Adrenal gland (tissue), 5 donors: ENCODE measurements around the gene IDH2.

Experiments used
- POLR2A ChIP-seq, 2 donors: fragments of 450-650 bp; IDR thresholded peaks; one replicate each; pipeline ENCODE4 v1.6.1; 2017; ENCODE audit warnings: antibody characterized with exemption in 2 of 2, mild to moderate bottlenecking in 2 of 2, moderate library complexity in 1 of 2
- TF ChIP-seq, protein P1 (sequence below), 6 experiments: fragments of 450-650 bp in 4 of 6; fragments of 200-600 bp in 2 of 6; sonication (generic) in 1 of 6; IDR thresholded peaks; 1 replicate in 5 of 6; 2 replicates in 1 of 6; pipeline versions ENCODE4 v1.5.1 to v1.8.0; 2016 to 2021; ENCODE audit warnings: antibody characterized with exemption in 6 of 6, mild to moderate bottlenecking in 2 of 6, moderate library complexity in 1 of 6
- donor health status: DM: no; HTN: no; CAD: no.

DNA sequence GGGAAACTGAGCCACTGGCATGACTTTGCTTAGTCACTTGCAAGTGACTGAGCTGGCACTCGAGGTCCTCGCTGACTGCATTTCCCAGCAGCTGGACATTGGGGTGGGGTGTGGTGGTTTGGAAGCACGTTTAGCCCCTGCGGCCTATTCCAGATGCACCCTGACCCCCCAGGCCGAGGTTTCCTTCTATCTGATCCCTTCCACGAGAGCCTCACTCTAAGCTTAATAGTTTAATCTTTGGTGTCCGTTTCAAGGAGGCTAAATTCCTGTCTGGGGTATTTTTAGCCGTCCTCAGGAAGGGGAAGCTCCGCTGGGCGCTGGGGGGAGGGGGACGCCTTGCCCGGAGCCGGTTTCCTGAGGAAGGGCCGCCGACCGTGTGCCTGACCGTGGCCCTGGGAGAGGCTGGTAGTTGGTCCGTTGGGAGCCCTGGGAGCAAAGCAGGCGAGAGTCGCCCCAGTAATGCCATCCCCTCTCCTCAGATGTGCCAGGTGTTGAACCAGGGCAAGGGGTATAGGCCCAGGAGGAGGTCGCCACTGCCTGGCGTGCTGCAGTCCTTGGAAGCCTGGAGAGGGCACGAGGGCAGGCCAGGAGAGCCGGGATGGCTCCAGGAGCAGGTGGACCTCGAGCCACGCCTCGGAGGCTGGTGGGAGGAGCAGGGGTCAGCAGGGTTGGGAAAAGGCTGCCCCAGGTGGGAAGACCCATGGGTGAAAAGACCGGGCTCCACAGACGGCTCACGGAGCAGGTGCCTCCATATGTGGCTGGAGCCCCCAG is 37.2 kb downstream of the IDH2 start:
- TF ChIP-seq, protein P1, sequence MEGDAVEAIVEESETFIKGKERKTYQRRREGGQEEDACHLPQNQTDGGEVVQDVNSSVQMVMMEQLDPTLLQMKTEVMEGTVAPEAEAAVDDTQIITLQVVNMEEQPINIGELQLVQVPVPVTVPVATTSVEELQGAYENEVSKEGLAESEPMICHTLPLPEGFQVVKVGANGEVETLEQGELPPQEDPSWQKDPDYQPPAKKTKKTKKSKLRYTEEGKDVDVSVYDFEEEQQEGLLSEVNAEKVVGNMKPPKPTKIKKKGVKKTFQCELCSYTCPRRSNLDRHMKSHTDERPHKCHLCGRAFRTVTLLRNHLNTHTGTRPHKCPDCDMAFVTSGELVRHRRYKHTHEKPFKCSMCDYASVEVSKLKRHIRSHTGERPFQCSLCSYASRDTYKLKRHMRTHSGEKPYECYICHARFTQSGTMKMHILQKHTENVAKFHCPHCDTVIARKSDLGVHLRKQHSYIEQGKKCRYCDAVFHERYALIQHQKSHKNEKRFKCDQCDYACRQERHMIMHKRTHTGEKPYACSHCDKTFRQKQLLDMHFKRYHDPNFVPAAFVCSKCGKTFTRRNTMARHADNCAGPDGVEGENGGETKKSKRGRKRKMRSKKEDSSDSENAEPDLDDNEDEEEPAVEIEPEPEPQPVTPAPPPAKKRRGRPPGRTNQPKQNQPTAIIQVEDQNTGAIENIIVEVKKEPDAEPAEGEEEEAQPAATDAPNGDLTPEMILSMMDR (IDR thresholded peaks at IDR 0.05) = no peak
- no peak for TF ChIP-seq POLR2A (IDR thresholded peaks at IDR 0.05)
